ENCODE data around the gene DNAH2. TPM values are rescaled to one million over a fixed set of nuclear protein-coding genes. Genes with fewer than 3 reads are reported as not detected.

DNAH2 gene
- total and polyA plus RNA-seq, 2 of the 8 experiments (the other 6 are each of a cell fraction or from before 2014, with no cell fraction given), result 0.13 to 0.18 TPM

- no peak overlapping the region for H3K18ac ChIP-seq (ENCODE audit: extremely low read depth, low read length)
- H3K4me3 ChIP-seq (ENCODE audit: extremely low read depth in 1 of 4, insufficient read depth in 2 of 4, low read depth in 3 of 4, low read length in 4 of 4), result no peak overlapping the region
- no peak overlapping the region for H3K56ac ChIP-seq (replicated peaks; ENCODE audit: insufficient read length, low read depth, low read length)
- DNase-seq (ENCODE audit: low read depth in 1 of 2, low spot score in 2 of 2) (no peak), FAIRE-seq (no peak)
- no peak overlapping the region for H4K5ac ChIP-seq (ENCODE audit: insufficient read length, low read depth, low read length)
- H2AK5ac ChIP-seq (ENCODE audit: low read depth, low read length), result 0 out of 2 replicates have a peak overlapping the region, but pooled peaks have one; percentile 53
- CTCF ChIA-PET (ENCODE audit: partially characterized antibody), result interaction anchor here (0.6 to 10.1 kb wide), 13 partner anchors 9 to 629 kb away, joined by 3 to 86 read pairs (median 4); partner anchors contain the start of genes SAT2, SHBG, TP53 and WRAP53
- H3K4me1 ChIP-seq (replicated peaks in 1 of 4; ENCODE audit: control insufficient read depth in 3 of 4, insufficient read depth in 4 of 4, low read length in 3 of 4), result peaks cover 3 to 18% (median 10%) of the 10 kb centered on the region in 4 experiments
- H4K91ac ChIP-seq (replicated peaks; ENCODE audit: insufficient read length, low read length), result no peak overlapping the region
- no peaks in the 10 kb centered on the region for H3K9me3 ChIP-seq (ENCODE audit: insufficient read depth in 2 of 2, low read depth in 1 of 2, low read length in 1 of 2)
- H3K4me2 ChIP-seq (ENCODE audit: insufficient read depth in 1 of 2, low read depth in 2 of 2, low read length in 2 of 2), result no peak overlapping the region
- WGBS, 2 experiments (ENCODE audit: extremely low coverage in 1 of 2, insufficient coverage in 1 of 2, insufficient read length in 1 of 2, insufficient replicate concordance in 2 of 2, low coverage in 1 of 2, low lambda C conversion rate in 2 of 2, missing lambda C conversion rate in 1 of 2), result 80% methylated on average over 7 of the region's 7 CpGs; no CpG with 5 or more reads in 1 of the 2 experiments
- no peaks in the 10 kb centered on the region for H3K79me2 ChIP-seq (ENCODE audit: control insufficient read depth in 1 of 2, insufficient read depth in 2 of 2, low read length in 2 of 2)
- no peak overlapping the region for H2BK120ac ChIP-seq (replicated peaks; ENCODE audit: low read depth, low read length)
- no peak overlapping the region for H3K4ac ChIP-seq (replicated peaks; ENCODE audit: insufficient read length, low read depth, low read length)
- no peak overlapping the region for H3K9ac ChIP-seq (replicated peaks in 1 of 4; ENCODE audit: extremely low read depth in 1 of 4, low read depth in 3 of 4, low read length in 3 of 4)
- H2BK20ac ChIP-seq (ENCODE audit: low read length), result no peak overlapping the region
- H2BK15ac ChIP-seq (ENCODE audit: low read length), result no peak overlapping the region; the same call in 1 of the 2 replicates
- no peak overlapping the region for H2BK5ac ChIP-seq (ENCODE audit: low read depth, low read length)
- no peak overlapping the region for H3K27ac ChIP-seq (ENCODE audit: low read depth, low read length)
- H2AFZ ChIP-seq (ENCODE audit: low read length), result no peak overlapping the region
- 0 out of 2 replicates have a peak overlapping the region, but pooled peaks have one; percentile 39 for H2BK12ac ChIP-seq (ENCODE audit: low read depth, low read length)
- no peaks in the 10 kb centered on the region; the same call in 1 of the 2 replicates for H3K79me1 ChIP-seq (ENCODE audit: low read depth, low read length)
- peaks cover 0 to 7% (median 1%) of the 10 kb centered on the region in 4 experiments; a peak in 2 of 7 replicates for H3K27me3 ChIP-seq (replicated peaks in 1 of 4; ENCODE audit: control insufficient read depth in 3 of 4, extremely low read depth in 1 of 4, insufficient read depth in 3 of 4, low read length in 3 of 4)
- H4K20me1 ChIP-seq (replicated peaks in 1 of 2; ENCODE audit: control insufficient read depth in 1 of 2, insufficient read depth in 2 of 2, low read length in 2 of 2), result peaks cover 0 to 5% of the 10 kb centered on the region in 2 experiments
- no peak overlapping the region for H3K23ac ChIP-seq (ENCODE audit: insufficient read length)
- peaks cover 8% of the 10 kb centered on the region; the same call in 1 of the 2 replicates for H3K23me2 ChIP-seq (ENCODE audit: low read depth, low read length)
- TF ChIP-seq RNF2 (IDR thresholded peaks at IDR 0.05; ENCODE audit: borderline replicate concordance, low read depth, low read length, missing control alignments, poor library complexity, severe bottlenecking) (no peak), BACH1 (IDR thresholded peaks at IDR 0.05; ENCODE audit: low read length) (no peak), EGR1 (IDR thresholded peaks at IDR 0.05; ENCODE audit: borderline replicate concordance, low read depth, low read length) (no peak), TCF12 (IDR thresholded peaks at IDR 0.05; ENCODE audit: low read depth, low read length) (no peak), CHD2 (IDR thresholded peaks at IDR 0.05; ENCODE audit: low read length) (no peak), JUND (IDR thresholded peaks at IDR 0.05; ENCODE audit: low read length) (no peak), CEBPB (IDR thresholded peaks at IDR 0.05; ENCODE audit: low read depth, low read length) (no peak), JUN (IDR thresholded peaks at IDR 0.05; ENCODE audit: low read depth, low read length) (no peak), SUZ12 (IDR thresholded peaks at IDR 0.05; ENCODE audit: low read length) (no peak), RFX5 (IDR thresholded peaks at IDR 0.05; ENCODE audit: borderline replicate concordance, low read depth, low read length) (no peak), KDM1A (IDR thresholded peaks at IDR 0.05; ENCODE audit: borderline replicate concordance, low read length) (no peak)
- H3K36me3 ChIP-seq (ENCODE audit: control insufficient read depth in 2 of 4, insufficient read depth in 4 of 4, low read length in 3 of 4), result no peaks in the 10 kb centered on the region
- POLR2A ChIA-PET (ENCODE audit: partially characterized antibody), result interaction anchor here (8.8 kb wide), 1 partner anchor 23 kb away, joined by 88 read pairs; the partner anchor contains the start of genes TP53 and WRAP53
- H3K14ac ChIP-seq (ENCODE audit: insufficient read length), result no peak overlapping the region
- no peak overlapping the region for H4K8ac ChIP-seq (ENCODE audit: extremely low read depth, insufficient read depth, low read length)
Measured at GRCh38 chr17:7710301-7710700, 7.2 kb upstream of the DNAH2 start.
